BLaER1 treated with 17β-estradiol and CSF1 and Interleukin-3, amounts not matched to agents 10 nM and 100 nM (cell line): ENCODE measurements around the gene REEP6.

ENCODE experiments used
- H3K27ac ChIP-seq, 11 experiments: shearing (Covaris generic); formaldehyde crosslinking; 2 replicates each; pipeline ENCODE4 v1.8.1; 2022
- H3K27me3 ChIP-seq, 11 experiments: shearing (Covaris generic); formaldehyde crosslinking; 2 replicates each; pipeline ENCODE4 v1.8.1; 2022
- H3K36me3 ChIP-seq, 11 experiments: shearing (Covaris generic); formaldehyde crosslinking; 2 replicates each; pipeline ENCODE4 v1.8.1; 2022
- H3K4me1 ChIP-seq, 10 experiments: shearing (Covaris generic); formaldehyde crosslinking; 2 replicates each; pipeline ENCODE4 v1.8.1; 2022
- H3K4me2 ChIP-seq, 11 experiments: shearing (Covaris generic); formaldehyde crosslinking; 2 replicates each; pipeline ENCODE4 v1.8.1; 2022
- H3K4me3 ChIP-seq, 10 experiments: shearing (Covaris generic); formaldehyde crosslinking; 2 replicates each; pipeline ENCODE4 v1.8.1; 2022
- H3K9ac ChIP-seq, 11 experiments: shearing (Covaris generic); formaldehyde crosslinking; 2 replicates each; pipeline ENCODE4 v1.8.1; 2022
- H3K9me3 ChIP-seq, 11 experiments: shearing (Covaris generic); formaldehyde crosslinking; replicated peaks in 1 of 11; 2 replicates each; pipeline ENCODE4 v1.8.1; 2022
- H4K20me1 ChIP-seq, 11 experiments: shearing (Covaris generic); formaldehyde crosslinking; 2 replicates each; pipeline ENCODE4 v1.8.1; 2022
- Cebpa-rat ChIP-seq, 11 experiments: shearing (Covaris generic); IDR thresholded peaks; 2 replicates each; pipeline ENCODE4 v1.8.1; 2022

REEP6 gene

GRCh38 chr19:1461862-1462261, 29.1 kb upstream of the REEP6 start:
- Histone ChIP-seq H4K20me1 (peaks cover 48 to 96% (median 74%) of the 10 kb centered on the region in 11 experiments), H3K4me1 (peaks cover 4 to 34% (median 16%) of the 10 kb centered on the region in 10 experiments), H3K4me2 (no peak overlapping the region), H3K27me3 (peaks cover 28 to 47% (median 40%) of the 10 kb centered on the region in 11 experiments), H3K9me3 (no peaks in the 10 kb centered on the region), H3K9ac (no peak overlapping the region), H3K4me3 (no peak overlapping the region), H3K36me3 (peaks cover 4 to 27% (median 20%) of the 10 kb centered on the region in 11 experiments; a peak in 12 of 22 replicates), H3K27ac (no peak overlapping the region)
- TF ChIP-seq Cebpa-rat (IDR thresholded peaks at IDR 0.05) = no peak

GRCh38 chr19:1465191-1466016, 25.6 kb upstream of the REEP6 start:
- Histone ChIP-seq H3K4me3 (no peak overlapping the region), H3K27ac (no peak overlapping the region), H3K36me3 (peaks cover 2 to 22% (median 14%) of the 10 kb centered on the region in 11 experiments; a peak in 12 of 22 replicates), H4K20me1 (peaks cover 76 to 97% (median 82%) of the 10 kb centered on the region in 11 experiments), H3K9me3 (no peaks in the 10 kb centered on the region), H3K27me3 (peaks cover 56 to 66% (median 61%) of the 10 kb centered on the region in 11 experiments), H3K9ac (no peak overlapping the region), H3K4me1 (peaks cover 24 to 41% (median 35%) of the 10 kb centered on the region in 10 experiments), H3K4me2 (peak overlapping the region in 7 of 11 experiments; percentile 4 to 60 (median 46); a peak in 8 of 22 replicates)
- no peak for TF ChIP-seq Cebpa-rat (IDR thresholded peaks at IDR 0.05)

- TF ChIP-seq Cebpa-rat (IDR thresholded peaks at IDR 0.05) = no peak
- H3K36me3 ChIP-seq = peaks cover 0 to 16% (median 8%) of the 10 kb centered on the region in 11 experiments; a peak in 12 of 22 replicates
- peak overlapping the region in 7 of 11 experiments; percentile 4 to 60 (median 46); a peak in 9 of 22 replicates for H3K4me2 ChIP-seq
- H3K9me3 ChIP-seq = no peaks in the 10 kb centered on the region
- peaks cover 62 to 72% (median 67%) of the 10 kb centered on the region in 11 experiments for H3K27me3 ChIP-seq
- H4K20me1 ChIP-seq = peaks cover 76 to 97% (median 83%) of the 10 kb centered on the region in 11 experiments
- no peak overlapping the region for H3K27ac ChIP-seq
- no peak overlapping the region for H3K9ac ChIP-seq
- H3K4me1 ChIP-seq = peaks cover 30 to 48% (median 42%) of the 10 kb centered on the region in 10 experiments
- no peak overlapping the region for H3K4me3 ChIP-seq
Measured at GRCh38 chr19:1466018-1466460, 24.9 kb upstream of the REEP6 start.

- H3K27me3 ChIP-seq = peaks cover 68 to 78% (median 73%) of the 10 kb centered on the region in 11 experiments
- peaks cover 0 to 13% (median 7%) of the 10 kb centered on the region in 11 experiments; a peak in 8 of 22 replicates for H3K36me3 ChIP-seq
- peaks cover 36 to 54% (median 48%) of the 10 kb centered on the region in 10 experiments for H3K4me1 ChIP-seq
- H3K4me2 ChIP-seq = peak overlapping the region in 2 of 11 experiments; percentile 46 to 49; a peak in 2 of 22 replicates
- H3K4me3 ChIP-seq = no peak overlapping the region
- H4K20me1 ChIP-seq = peaks cover 80 to 97% (median 86%) of the 10 kb centered on the region in 11 experiments
- no peak overlapping the region for H3K9ac ChIP-seq
- no peak overlapping the region for H3K27ac ChIP-seq
- no peak for TF ChIP-seq Cebpa-rat (IDR thresholded peaks at IDR 0.05)
- H3K9me3 ChIP-seq = no peaks in the 10 kb centered on the region
Measured at GRCh38 chr19:1466461-1467214, 24.3 kb upstream of the REEP6 start.

- TF ChIP-seq Cebpa-rat (IDR thresholded peaks at IDR 0.05) = no peak
- Histone ChIP-seq H3K27me3 (peaks cover 73 to 83% (median 78%) of the 10 kb centered on the region in 11 experiments), H3K4me3 (no peak overlapping the region), H3K4me1 (peaks cover 41 to 59% (median 53%) of the 10 kb centered on the region in 10 experiments), H4K20me1 (peaks cover 85 to 100% (median 91%) of the 10 kb centered on the region in 11 experiments), H3K27ac (no peak overlapping the region), H3K36me3 (peaks cover 0 to 13% (median 7%) of the 10 kb centered on the region in 11 experiments; a peak in 8 of 22 replicates), H3K9ac (no peak overlapping the region), H3K4me2 (no peak overlapping the region), H3K9me3 (no peaks in the 10 kb centered on the region)
Measured at GRCh38 chr19:1467215-1467489, 23.8 kb upstream of the REEP6 start.

- H3K36me3 ChIP-seq = peaks cover 0 to 13% (median 7%) of the 10 kb centered on the region in 11 experiments; a peak in 8 of 22 replicates
- peak overlapping the region in 3 of 10 experiments; percentile 54 to 67 (median 59); a peak in 4 of 20 replicates for H3K4me3 ChIP-seq
- H3K27me3 ChIP-seq = peaks cover 78 to 89% (median 83%) of the 10 kb centered on the region in 11 experiments
- H3K9me3 ChIP-seq = no peaks in the 10 kb centered on the region
- no peak overlapping the region for H3K27ac ChIP-seq
- peaks cover 91 to 100% (median 96%) of the 10 kb centered on the region in 11 experiments for H4K20me1 ChIP-seq
- H3K4me1 ChIP-seq = peaks cover 43 to 64% (median 58%) of the 10 kb centered on the region in 10 experiments
- H3K9ac ChIP-seq = no peak overlapping the region
- H3K4me2 ChIP-seq = peak overlapping the region in 7 of 11 experiments; percentile 91 to 99 (median 98); a peak in 11 of 22 replicates
- TF ChIP-seq Cebpa-rat (IDR thresholded peaks at IDR 0.05) = no peak
Measured at GRCh38 chr19:1467490-1468273, 23.3 kb upstream of the REEP6 start.

- peak overlapping the region; percentile 91 to 99 (median 98) for H3K4me2 ChIP-seq
- H4K20me1 ChIP-seq = peaks cover 93 to 100% (median 98%) of the 10 kb centered on the region in 11 experiments
- TF ChIP-seq Cebpa-rat (IDR thresholded peaks at IDR 0.05) = no peak
- peaks cover 0 to 15% (median 7%) of the 10 kb centered on the region in 11 experiments; a peak in 9 of 22 replicates for H3K36me3 ChIP-seq
- H3K27ac ChIP-seq = no peak overlapping the region
- H3K9me3 ChIP-seq = no peaks in the 10 kb centered on the region
- H3K27me3 ChIP-seq = peaks cover 83 to 95% (median 90%) of the 10 kb centered on the region in 11 experiments
- peaks cover 43 to 71% (median 60%) of the 10 kb centered on the region in 10 experiments for H3K4me1 ChIP-seq
- peak overlapping the region in 3 of 11 experiments; percentile 19 to 62 (median 58); a peak in 6 of 22 replicates for H3K9ac ChIP-seq
- peak overlapping the region; percentile 49 to 67 (median 58); a peak in 16 of 20 replicates for H3K4me3 ChIP-seq
Measured at GRCh38 chr19:1468274-1468820, 22.6 kb upstream of the REEP6 start.
